HFFc6 (cell line): ENCODE results near the gene CSNK1E. TPM values are rescaled to one million over a fixed set of nuclear protein-coding genes. Genes with fewer than 3 reads are reported as not detected.

Source experiments
- DNase-seq: peaks from one replicate; pipeline ENCODE4 v3.0.0-alpha.2; 2018
- H3K27ac Mint-ChIP-seq: 2 replicates; pipeline ENCODE4 v1.8.0; 2020; ENCODE audit warnings: mild to moderate bottlenecking, mixed read lengths
- H3K27me3 Mint-ChIP-seq: 2 replicates; pipeline ENCODE4 v1.8.0; 2021; ENCODE audit warnings: mild to moderate bottlenecking, moderate library complexity, mixed read lengths; ENCODE audit not compliant: insufficient read depth
- H3K36me3 Mint-ChIP-seq: 2 replicates; pipeline ENCODE4 v1.8.0; 2021; ENCODE audit warnings: low read depth, mixed read lengths
- H3K4me1 Mint-ChIP-seq: 2 replicates; pipeline ENCODE4 v1.8.0; 2020; ENCODE audit warnings: low read depth, mixed read lengths
- H3K4me3 Mint-ChIP-seq: 2 replicates; pipeline ENCODE4 v1.8.0; 2020; ENCODE audit warnings: mild to moderate bottlenecking, moderate library complexity, mixed read lengths
- H3K9me3 Mint-ChIP-seq: 2 replicates; pipeline ENCODE4 v1.8.0; 2020; ENCODE audit warnings: mild to moderate bottlenecking, mixed read lengths
- CTCF ChIP-seq: fragments of 200-600 bp; sonication (generic); IDR thresholded peaks from 2 replicates; pipeline ENCODE4 v1.5.0; 2021; ENCODE audit warnings: antibody characterized with exemption, mild to moderate bottlenecking
- total RNA-seq, 6 experiments: library from RNA; stranded (reverse); fragmentation: NEBNext Ultra II Directional; extraction: Animal tissue kit (Norgen Biotek cat#: 25700); gene quantifications; 2 replicates in 1 of 6; 3 replicates in 5 of 6; pipeline ENCODE4 v1.2.3, GENCODE V29; 2021

CSNK1E gene
- total RNA-seq, 6 experiments from 2014 or later = 166 to 184 (median 172) TPM

DNA sequence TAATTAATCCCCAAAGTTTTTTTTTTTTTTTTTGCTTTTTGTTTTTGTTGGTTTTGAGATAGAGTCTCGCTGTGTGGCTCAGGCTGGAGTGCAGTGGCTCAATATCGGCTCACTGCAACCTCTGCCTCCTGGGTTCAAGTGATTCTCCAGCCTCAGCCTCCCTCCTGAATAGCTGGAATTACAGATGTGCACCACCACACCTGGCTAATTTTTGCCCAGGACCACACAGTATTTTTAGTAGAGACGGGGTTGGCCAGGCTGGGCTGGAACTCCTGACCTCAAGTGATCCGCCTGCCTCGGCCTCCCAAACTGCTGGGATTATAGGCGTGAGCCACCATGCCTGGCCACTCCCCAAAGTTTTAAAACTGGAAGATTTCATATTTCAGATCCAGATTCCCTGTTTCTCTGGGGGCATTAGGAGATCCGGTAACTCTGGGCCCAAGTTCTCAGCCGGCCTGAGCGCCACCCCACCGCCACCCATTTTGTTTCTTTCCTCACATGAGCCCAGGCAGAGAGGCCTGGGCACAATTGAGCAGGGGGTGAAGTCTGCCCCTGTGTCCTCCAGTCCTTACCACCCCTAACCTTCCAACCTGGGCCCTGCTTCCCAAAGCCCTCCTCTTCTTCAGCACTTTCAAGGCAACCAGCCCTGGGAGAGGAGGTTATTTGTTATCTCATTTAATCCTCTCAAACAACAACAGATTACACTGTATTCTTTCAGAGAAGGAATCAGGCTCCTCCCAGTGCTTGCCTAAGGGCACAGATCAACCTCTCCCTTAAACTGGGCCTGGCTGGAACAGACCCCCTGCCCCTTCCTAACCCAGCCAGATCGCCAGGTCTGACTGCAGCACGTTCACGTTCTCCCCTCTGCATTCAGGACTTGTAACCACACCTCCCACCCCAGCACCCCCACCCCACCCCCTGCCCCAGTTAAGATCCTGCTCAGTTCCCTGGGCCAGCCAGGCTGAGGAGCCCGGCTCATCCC lies 1.9 kb upstream of the CSNK1E start:
- Mint-ChIP-seq H3K4me1 (peaks cover 41% of the 10 kb centered on the region), H3K36me3 (peaks cover 14% of the 10 kb centered on the region), H3K4me3 (peak overlapping the region; percentile 85), H3K9me3 (no peaks in the 10 kb centered on the region), H3K27me3 (peaks cover 11% of the 10 kb centered on the region; the same call in 1 of the 2 replicates), H3K27ac (peak overlapping the region; percentile 97)
- DNase-seq = no peak
- TF ChIP-seq CTCF = no peak

DNA sequence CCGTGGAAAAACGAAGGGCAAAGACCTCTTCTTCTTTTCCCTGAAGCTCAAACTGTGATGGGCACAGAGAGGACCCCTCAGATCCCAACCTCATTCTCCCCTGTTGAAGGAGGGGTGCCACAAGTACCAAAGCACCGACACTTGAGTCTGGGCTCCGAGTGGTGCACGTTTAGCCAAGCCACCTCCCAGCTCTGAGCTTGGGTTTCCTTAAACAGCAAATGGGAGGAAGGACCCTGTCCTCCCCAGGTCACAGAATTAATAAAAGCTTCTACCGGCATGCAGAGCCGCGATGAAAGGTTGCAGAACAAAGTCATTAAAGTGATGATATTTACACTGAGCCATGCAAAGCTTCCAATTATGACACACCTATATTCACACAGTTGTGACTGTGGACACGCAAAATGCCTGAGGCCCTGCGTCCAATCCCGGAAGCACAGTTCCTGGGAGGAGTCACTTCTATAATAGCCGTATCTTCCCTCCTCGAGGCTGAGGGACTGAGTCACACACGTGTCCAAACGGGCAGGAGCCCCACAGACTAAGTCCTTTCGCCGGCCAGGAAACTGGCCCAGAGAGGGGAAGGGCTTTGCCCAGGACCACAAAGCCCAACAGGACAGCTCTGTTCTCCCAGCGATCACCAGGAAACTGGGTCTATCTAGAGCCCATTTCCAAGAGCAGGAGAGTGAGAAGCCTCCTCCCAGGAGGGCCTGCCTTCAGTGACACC lies 922 bp upstream of the CSNK1E start:
- no peaks in the 10 kb centered on the region for H3K9me3 Mint-ChIP-seq
- H3K27me3 Mint-ChIP-seq = peaks cover 11% of the 10 kb centered on the region; the same call in 1 of the 2 replicates
- H3K27ac Mint-ChIP-seq = peak overlapping the region; percentile 97
- H3K4me1 Mint-ChIP-seq = peaks cover 50% of the 10 kb centered on the region
- no peak for TF ChIP-seq CTCF
- DNase-seq = peak; percentile 97
- H3K36me3 Mint-ChIP-seq = peaks cover 17% of the 10 kb centered on the region
- peak overlapping the region; percentile 85 for H3K4me3 Mint-ChIP-seq

DNA sequence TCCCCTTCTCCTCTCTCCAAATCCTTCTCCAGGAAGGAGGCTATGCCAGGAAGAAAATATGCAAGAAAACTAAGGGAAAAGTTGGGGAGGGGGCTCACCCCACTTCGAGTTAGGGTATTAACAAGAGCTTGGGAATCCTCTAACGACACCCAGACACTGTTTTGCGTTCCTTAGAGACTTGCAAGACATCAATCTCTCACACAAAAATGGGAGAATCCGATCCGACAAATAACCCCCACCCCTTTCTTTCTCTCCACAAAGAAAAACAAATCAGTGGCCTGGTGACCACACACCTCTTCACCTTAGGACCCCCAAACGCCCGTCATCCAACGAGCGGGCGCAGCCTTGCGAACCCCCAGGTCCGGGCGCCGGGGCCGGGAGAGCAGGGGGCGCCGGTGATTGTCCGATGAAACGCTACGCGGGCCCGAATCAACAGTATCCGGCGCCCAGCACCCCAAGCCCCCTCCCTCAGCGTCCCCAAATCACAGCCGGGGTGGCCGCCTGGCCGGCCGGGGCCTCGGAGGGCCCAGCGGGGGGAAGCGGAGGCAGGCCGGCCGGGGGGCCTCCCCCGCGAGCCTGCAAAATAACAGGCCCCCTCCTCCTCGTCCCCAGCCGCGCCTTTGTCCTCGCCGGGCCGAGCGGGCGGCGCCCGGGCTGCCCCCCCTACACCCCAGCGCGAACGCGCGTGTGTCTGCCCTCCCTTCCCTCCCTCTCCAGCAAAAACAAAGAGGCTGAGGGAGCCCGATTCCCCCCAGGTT lies 690 bp downstream of the CSNK1E start:
- peak overlapping the region; percentile 97 for H3K4me3 Mint-ChIP-seq
- H3K27ac Mint-ChIP-seq = peak overlapping the region; percentile 97
- TF ChIP-seq CTCF = no peak; the same call in 1 of the 2 replicates
- peaks cover 17% of the 10 kb centered on the region for H3K27me3 Mint-ChIP-seq
- H3K4me1 Mint-ChIP-seq = peaks cover 67% of the 10 kb centered on the region
- H3K36me3 Mint-ChIP-seq = peaks cover 31% of the 10 kb centered on the region
- peak; percentile 36 for DNase-seq
- H3K9me3 Mint-ChIP-seq = no peaks in the 10 kb centered on the region

GRCh38 chr22:38315823-38316363 lies 1.3 kb downstream of the CSNK1E start:
- H3K9me3 Mint-ChIP-seq = no peaks in the 10 kb centered on the region
- no peak for TF ChIP-seq CTCF
- H3K27ac Mint-ChIP-seq = peak overlapping the region; percentile 97
- H3K4me3 Mint-ChIP-seq = peak overlapping the region; percentile 97
- peaks cover 38% of the 10 kb centered on the region for H3K36me3 Mint-ChIP-seq
- peaks cover 72% of the 10 kb centered on the region for H3K4me1 Mint-ChIP-seq
- H3K27me3 Mint-ChIP-seq = peaks cover 17% of the 10 kb centered on the region
- no peak for DNase-seq
